Psoas muscle (tissue), 8 donors: Measurements from ENCODE around the gene ODR4. TPM values are rescaled to one million over a fixed set of nuclear protein-coding genes. Genes with fewer than 3 reads are reported as not detected.
"Not testable (repeated sequence)": the region's sequence is repeated elsewhere in the genome, so short reads cannot be mapped to it uniquely, and the experiment has no call there.

Source experiments
- ATAC-seq, 4 donors: fragments of 200-7000 bp; cut with Tn5 transposase; one replicate each; pipeline ENCODE4 v1.9.1; 2020; ENCODE audit warnings: moderate library complexity in 3 of 4, mild to moderate bottlenecking in 2 of 4
- DNase-seq, 2 donors: peaks; one replicate each; pipeline ENCODE4 v3.0.0-alpha.2; 2020
- H3K27ac ChIP-seq: fragments of 200-600 bp; one replicate; pipeline ENCODE4 v1.8.0; 2022
- H3K27me3 ChIP-seq, 3 donors: fragments of 200-600 bp in 1 of 3; one replicate each; pipeline versions ENCODE4 v1.6.1 to v1.8.0; 2013 to 2022; ENCODE audit warnings: low read length in 2 of 3, mild to moderate bottlenecking in 2 of 3, moderate library complexity in 1 of 3; ENCODE audit not compliant: insufficient read depth in 3 of 3
- H3K36me3 ChIP-seq, 2 donors: fragments of 200-600 bp in 1 of 2; one replicate each; pipeline versions ENCODE4 v1.6.1 to v1.8.0; 2013 to 2022; ENCODE audit warnings: low read depth in 1 of 2, mild to moderate bottlenecking in 1 of 2, moderate library complexity in 1 of 2; ENCODE audit not compliant: insufficient read depth in 1 of 2
- H3K4me1 ChIP-seq: fragments of 200-600 bp; one replicate; pipeline ENCODE4 v1.8.0; 2022
- H3K4me3 ChIP-seq: fragments of 200-600 bp; one replicate; pipeline ENCODE4 v1.8.0; 2022; ENCODE audit warnings: mild to moderate bottlenecking
- H3K9me3 ChIP-seq: fragments of 200-600 bp; one replicate; pipeline ENCODE4 v1.8.0; 2022
- CTCF ChIP-seq: fragments of 200-600 bp; IDR thresholded peaks from one replicate; pipeline ENCODE4 v1.8.0; 2022; ENCODE audit warnings: antibody characterized with exemption
- WGBS, 3 donors: extraction: QIAGEN DNeasy Blood & Tissue Kit; methylation state at CpG; one replicate each; pipeline versions ENCODE4 v1.1.6 to v1.1.7; 2013; 5-methylcytosine and 5-hydroxymethylcytosine counted together
- intact Hi-C, 2 donors: fragments of 100-400 bp; cut with DNase I; formaldehyde crosslinking; loops; one replicate each; pipeline versions ENCODE4 v1.11.0 to v1.14.2; 2022
- polyA plus RNA-seq, 3 donors: library from polyadenylated mRNA; stranded (reverse); fragments of 200-250 nt; gene quantifications; one replicate each; pipeline ENCODE4 v1.2.3, GENCODE V29; 2013
- total RNA-seq, 4 donors: library from RNA; stranded (reverse); fragmentation: NEBNext Ultra II Directional in 2 of 4; extraction: Animal tissue kit (Norgen Biotek cat#: 25700) in 2 of 4; gene quantifications; one replicate each; pipeline versions ENCODE4 v1.2.1 to v1.2.4, GENCODE V29; 2021 to 2023
- donor health status: healthy with polysubstance abuse.
- donor health status: DM: no; HTN: no; CAD: no; lungs with moderate emphysema.
- donor health status: Bipolar disorder and iron deficiency.
- donor health status: healthy.
- donor health status: DM: yes; HTN: yes; CAD: no.
- donor health status: DM: no; HTN: no; CAD: no.
- donor health status: DM: no; HTN: no; CAD: no.
- donor health status: DM: yes; HTN: yes; CAD: no.

The ODR4 gene
- total and polyA plus RNA-seq, 7 donors = 7.6 to 12.1 (median 11.0) TPM

DNA sequence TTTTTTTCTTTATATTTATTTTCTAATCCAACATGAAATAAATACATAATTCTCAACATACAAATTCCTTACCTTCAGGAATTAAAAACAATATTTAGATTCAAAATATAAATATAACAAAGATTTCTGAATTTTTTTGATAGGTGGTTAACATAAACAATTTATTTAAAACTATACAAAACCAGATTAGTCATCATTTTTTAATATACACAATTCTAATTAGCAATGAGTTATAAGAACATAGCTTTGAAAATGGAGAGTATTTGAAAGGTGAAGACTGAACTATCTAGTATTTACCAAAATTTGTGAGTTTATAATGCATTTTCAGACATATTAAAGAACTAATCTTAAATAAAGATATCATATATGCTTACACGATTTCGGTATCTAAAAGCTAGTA lies 38.1 kb upstream of the ODR4 start:
- H3K4me3 ChIP-seq = no peak overlapping the region
- H3K4me1 ChIP-seq = no peaks in the 10 kb centered on the region
- ATAC-seq (no peak), DNase-seq (no peak)
- WGBS, 3 donors = 97 to 100% (median 99%) methylated on average over 2 of the region's 2 CpGs
- no peak overlapping the region for H3K27ac ChIP-seq
- no peaks in the 10 kb centered on the region for H3K27me3 ChIP-seq
- intact Hi-C loops = no loop called here
- peaks cover 12 to 100% of the 10 kb centered on the region in 2 donors for H3K36me3 ChIP-seq
- no peak for TF ChIP-seq CTCF
- no peaks in the 10 kb centered on the region for H3K9me3 ChIP-seq

DNA sequence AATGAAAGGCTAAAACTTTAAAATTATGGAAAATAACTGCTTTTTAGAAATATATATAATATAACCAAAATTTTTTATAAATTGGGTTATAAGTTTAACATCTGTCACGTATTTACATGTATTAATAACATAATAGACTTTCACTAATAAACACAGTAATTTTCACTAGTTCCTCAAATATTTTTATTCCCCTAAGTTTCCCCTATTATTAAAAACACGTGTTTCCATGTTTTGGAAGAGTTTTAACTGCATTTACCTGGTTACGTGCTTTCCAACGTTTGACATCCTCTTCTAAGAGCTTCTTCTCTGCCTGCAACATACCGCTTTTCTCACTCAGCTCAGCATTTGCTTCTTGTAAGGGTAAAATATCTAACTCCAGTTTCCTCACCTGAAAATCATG lies 34.9 kb upstream of the ODR4 start:
- no peak for TF ChIP-seq CTCF
- H3K27ac ChIP-seq = no peak overlapping the region
- no peak for ATAC-seq
- no peak for DNase-seq
- intact Hi-C loops = loop anchor here in 1 of 2 donors (10.0 kb wide), 1 partner anchor 54 kb away; no protein-coding TSS in a partner anchor
- no peak overlapping the region for H3K4me3 ChIP-seq
- no peaks in the 10 kb centered on the region for H3K27me3 ChIP-seq
- H3K4me1 ChIP-seq = no peaks in the 10 kb centered on the region
- peaks cover 4 to 100% of the 10 kb centered on the region in 2 donors for H3K36me3 ChIP-seq
- 89 to 94% (median 90%) methylated on average over 5 of the region's 5 CpGs for WGBS, 3 donors
- H3K9me3 ChIP-seq = no peaks in the 10 kb centered on the region

GRCh38 chr1:186347837-186348691 lies 27.6 kb upstream of the ODR4 start:
- H3K9me3 ChIP-seq, H3K27me3 ChIP-seq, H3K4me1 ChIP-seq, H3K4me3 ChIP-seq, H3K27ac ChIP-seq, DNase-seq, ATAC-seq: not testable (repeated sequence)
- H3K36me3 ChIP-seq = peaks cover 3 to 100% of the 10 kb centered on the region in 2 donors
- intact Hi-C loops = loop anchor here in 1 of 2 donors (10.0 kb wide), 1 partner anchor 47 kb away; no protein-coding TSS in a partner anchor
- 90 to 93% (median 91%) methylated on average over 7 to 8 of the region's 8 CpGs for WGBS, 3 donors

GRCh38 chr1:186374303-186375151 lies 1.1 kb upstream of the ODR4 start:
- DNase-seq (no peak), ATAC-seq (peak in 1 of 4 donors; percentile 28)
- Histone ChIP-seq H3K9me3 (no peaks in the 10 kb centered on the region), H3K27me3 (no peaks in the 10 kb centered on the region), H3K27ac (peak overlapping the region; percentile 97), H3K4me1 (peaks cover 29% of the 10 kb centered on the region), H3K36me3 (peaks cover 2 to 39% of the 10 kb centered on the region in 2 donors), H3K4me3 (peak overlapping the region; percentile 85)
- intact Hi-C loops = no loop called here
- 0 to 1% (median 0%) methylated on average over 36 to 37 of the region's 37 CpGs for WGBS, 3 donors
- no peak for TF ChIP-seq CTCF

DNA sequence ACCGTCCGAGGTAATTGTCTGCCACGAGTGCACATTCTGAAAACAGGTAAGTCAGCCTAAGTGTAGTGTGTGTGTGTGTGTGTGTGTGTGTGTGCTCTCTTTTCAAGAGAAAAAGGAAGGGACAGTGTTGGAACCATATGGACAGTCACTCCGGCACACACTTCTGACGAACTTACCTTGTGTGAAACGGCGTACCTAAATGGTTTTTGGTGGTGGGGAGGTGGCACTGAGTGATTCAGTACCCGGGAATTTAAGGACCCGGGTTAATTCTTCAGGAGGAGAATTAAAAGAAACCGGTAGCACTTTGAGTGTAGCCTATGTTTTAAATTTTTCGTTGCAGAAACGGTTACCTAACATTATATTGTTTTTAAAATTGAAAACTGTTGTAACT lies 286 bp downstream of the ODR4 start:
- no peak for TF ChIP-seq CTCF
- DNase-seq (no peak), ATAC-seq (peak; percentile 2 to 26 (median 14))
- H3K4me3 ChIP-seq = peak overlapping the region; percentile 85
- intact Hi-C loops = no loop called here
- no peaks in the 10 kb centered on the region for H3K9me3 ChIP-seq
- 0% methylated on average over 12 of the region's 12 CpGs for WGBS, 3 donors
- H3K27ac ChIP-seq = peak overlapping the region; percentile 97
- H3K36me3 ChIP-seq = peaks cover 5 to 38% of the 10 kb centered on the region in 2 donors
- H3K4me1 ChIP-seq = peaks cover 29% of the 10 kb centered on the region
- no peaks in the 10 kb centered on the region for H3K27me3 ChIP-seq
